GM10266 (cell line): ENCODE results near the gene TIGD3.
A peak's percentile ranks its signal among the peaks of the same experiment; 100 is the strongest.

Experiments used
- DNase-seq: peaks from one replicate; pipeline ENCODE4 v3.0.0; 2012; ENCODE audit errors: extremely low spot score
- TF ChIP-seq, protein P1 (sequence below): IDR thresholded peaks from 2 replicates; pipeline ENCODE4 v1.5.1; 2012; ENCODE audit warnings: mild to moderate bottlenecking, low read depth; ENCODE audit not compliant: control insufficient read depth, insufficient read depth; ENCODE audit errors: missing control alignments

Gene TIGD3

DNA sequence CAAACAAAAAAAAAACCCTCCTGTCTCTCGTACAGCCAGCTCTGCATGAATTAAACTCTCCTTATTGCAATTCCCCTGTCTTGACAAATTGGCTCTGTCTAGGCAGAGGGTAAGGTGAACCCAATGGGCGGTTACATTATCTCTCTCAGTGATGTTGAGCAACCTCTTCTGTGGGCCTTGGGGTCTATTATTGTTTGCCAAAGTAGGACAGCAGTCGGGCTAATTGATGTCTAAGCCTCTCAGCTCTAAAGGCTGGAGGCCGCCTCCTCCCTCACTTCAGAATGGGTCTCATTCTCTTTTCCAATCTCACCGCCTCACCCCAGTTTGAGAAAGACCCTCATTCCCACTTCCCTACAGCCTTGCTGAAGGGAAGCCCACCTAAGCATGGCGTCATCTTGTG lies 29.2 kb downstream of the TIGD3 start:
- DNase-seq: no peak
- TF ChIP-seq, protein P1, sequence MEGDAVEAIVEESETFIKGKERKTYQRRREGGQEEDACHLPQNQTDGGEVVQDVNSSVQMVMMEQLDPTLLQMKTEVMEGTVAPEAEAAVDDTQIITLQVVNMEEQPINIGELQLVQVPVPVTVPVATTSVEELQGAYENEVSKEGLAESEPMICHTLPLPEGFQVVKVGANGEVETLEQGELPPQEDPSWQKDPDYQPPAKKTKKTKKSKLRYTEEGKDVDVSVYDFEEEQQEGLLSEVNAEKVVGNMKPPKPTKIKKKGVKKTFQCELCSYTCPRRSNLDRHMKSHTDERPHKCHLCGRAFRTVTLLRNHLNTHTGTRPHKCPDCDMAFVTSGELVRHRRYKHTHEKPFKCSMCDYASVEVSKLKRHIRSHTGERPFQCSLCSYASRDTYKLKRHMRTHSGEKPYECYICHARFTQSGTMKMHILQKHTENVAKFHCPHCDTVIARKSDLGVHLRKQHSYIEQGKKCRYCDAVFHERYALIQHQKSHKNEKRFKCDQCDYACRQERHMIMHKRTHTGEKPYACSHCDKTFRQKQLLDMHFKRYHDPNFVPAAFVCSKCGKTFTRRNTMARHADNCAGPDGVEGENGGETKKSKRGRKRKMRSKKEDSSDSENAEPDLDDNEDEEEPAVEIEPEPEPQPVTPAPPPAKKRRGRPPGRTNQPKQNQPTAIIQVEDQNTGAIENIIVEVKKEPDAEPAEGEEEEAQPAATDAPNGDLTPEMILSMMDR: no peak

DNA sequence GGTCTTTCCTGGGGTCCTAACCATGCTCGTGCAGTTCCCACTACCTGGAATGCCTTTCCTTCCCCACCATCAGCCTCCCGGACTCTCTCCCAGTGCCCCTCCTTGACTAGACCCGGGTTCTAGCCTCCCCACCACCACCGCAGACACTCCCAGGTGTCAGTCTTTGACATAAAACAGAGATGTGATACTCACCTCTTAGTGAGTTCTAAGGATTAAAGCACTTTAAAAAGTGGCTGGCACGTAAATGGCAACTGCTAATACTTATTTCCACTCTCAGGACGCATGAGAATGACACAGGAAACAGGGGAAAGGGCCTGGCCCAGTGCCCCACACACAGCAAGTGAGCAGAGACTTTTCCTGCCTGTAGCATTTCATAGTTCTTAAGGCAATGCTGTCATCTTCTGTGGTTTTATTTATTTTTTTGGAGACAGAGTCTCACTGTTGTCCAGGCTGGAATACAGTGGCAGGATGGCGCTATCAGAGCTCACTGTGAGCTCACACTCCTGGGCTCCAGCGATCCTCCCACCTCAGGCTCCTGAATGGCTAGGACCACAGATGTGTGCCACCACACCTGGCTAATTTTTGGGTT lies 29.8 kb downstream of the TIGD3 start:
- TF ChIP-seq, protein P1: no peak
- DNase-seq: no peak

DNA sequence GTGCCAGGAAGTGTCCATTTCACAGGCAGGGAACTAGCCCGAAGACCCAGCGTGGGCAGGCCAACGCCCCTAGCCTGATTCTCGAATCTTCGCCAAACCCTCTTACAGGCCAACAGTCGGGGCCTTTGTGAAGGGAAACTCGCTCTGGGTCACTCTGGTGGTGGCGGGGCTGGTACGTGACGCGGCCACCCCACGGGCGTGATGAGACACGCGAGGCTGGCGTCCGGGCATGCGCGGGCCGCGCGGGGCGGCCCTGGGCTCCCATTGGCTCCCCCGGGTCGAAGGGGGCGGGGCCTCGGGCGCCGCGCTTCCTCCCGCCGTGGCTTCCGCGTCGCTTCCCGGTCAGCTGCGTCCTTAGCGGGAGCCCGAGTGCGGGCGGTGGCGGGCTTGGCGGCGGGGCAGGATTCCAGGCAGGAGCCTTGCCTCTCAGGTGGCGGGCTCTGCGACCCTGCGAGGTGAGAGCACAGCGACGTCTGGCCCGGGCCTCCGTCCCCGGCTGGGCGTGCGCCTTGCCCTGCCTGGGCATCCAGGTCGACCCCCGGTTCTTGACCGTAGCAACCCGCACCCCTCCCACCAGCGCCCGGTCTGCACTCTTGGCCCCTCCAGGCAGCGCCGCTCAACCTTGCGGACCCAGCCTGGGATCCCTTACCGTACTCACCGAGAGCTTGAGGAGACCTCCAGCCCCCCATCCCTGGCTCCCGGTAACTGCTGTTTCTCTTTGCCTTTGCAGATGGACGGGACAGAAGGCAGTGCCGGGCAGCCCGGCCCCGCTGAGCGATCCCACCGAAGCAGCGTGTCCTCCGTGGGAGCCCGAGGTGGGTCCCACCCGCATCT lies 32.0 kb downstream of the TIGD3 start, which contains the start of gene FRMD8:
FRMD8 (plus strand) TSS at position 331 of the 834 bp plus-strand sequence; CDS start at position 731, 400 bp downstream.
- DNase-seq: peak; percentile 97
- TF ChIP-seq, protein P1: no peak

DNA sequence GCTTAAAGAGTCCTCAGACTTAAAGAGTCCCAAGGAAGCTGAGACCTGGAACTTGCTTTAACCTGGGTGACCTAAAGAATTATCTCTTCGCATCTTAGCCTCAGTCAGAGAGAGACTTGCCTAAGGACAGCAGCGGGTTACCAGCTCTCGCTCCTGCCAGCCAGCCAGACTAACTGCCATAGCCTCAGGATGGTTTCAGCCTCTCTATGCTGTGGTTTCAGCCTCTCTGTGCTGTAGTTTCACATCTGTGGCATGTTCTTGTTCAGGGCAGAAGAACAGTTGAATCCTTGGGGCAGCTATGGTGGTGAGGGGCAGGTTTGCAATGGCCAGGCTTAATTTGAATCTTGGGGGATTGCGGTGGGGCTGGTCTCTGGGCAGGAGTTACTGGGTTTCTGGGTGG lies 34.2 kb downstream of the TIGD3 start:
- no peak for DNase-seq
- TF ChIP-seq, protein P1: no peak

DNA sequence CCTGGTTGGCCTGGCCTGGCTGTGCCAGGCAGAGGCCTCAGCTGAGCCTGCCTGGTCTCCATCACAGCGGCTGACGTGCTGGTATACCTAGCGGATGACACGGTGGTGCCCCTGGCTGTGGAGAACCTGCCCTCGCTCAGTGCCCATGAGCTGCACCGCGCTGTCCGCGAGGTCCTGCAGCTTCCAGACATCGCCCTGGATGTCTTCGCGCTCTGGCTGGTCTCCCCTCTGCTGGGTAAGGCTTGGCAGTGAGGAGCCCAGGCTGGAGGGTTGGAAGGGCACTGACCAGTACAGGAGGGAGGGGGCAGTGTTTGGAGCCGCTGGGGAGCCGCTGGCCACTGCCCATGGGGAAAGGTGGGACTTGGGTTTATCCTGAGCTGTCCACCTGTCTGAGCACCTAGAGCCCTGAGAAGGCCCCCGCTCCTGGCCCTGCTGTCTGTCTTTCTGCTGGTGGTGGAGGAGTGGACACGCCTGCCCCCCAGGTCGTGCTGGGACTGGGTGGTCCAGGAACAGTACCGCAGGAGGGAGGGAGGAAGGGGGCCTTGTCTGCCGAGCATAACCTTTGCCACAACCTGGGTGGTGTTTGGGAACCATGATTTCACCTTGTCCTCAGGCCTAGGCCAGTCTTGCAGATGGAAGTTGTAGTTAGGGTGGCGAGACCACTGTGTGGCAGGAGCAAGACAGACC lies 34.9 kb downstream of the TIGD3 start:
- TF ChIP-seq, protein P1: no peak
- no peak for DNase-seq

DNA sequence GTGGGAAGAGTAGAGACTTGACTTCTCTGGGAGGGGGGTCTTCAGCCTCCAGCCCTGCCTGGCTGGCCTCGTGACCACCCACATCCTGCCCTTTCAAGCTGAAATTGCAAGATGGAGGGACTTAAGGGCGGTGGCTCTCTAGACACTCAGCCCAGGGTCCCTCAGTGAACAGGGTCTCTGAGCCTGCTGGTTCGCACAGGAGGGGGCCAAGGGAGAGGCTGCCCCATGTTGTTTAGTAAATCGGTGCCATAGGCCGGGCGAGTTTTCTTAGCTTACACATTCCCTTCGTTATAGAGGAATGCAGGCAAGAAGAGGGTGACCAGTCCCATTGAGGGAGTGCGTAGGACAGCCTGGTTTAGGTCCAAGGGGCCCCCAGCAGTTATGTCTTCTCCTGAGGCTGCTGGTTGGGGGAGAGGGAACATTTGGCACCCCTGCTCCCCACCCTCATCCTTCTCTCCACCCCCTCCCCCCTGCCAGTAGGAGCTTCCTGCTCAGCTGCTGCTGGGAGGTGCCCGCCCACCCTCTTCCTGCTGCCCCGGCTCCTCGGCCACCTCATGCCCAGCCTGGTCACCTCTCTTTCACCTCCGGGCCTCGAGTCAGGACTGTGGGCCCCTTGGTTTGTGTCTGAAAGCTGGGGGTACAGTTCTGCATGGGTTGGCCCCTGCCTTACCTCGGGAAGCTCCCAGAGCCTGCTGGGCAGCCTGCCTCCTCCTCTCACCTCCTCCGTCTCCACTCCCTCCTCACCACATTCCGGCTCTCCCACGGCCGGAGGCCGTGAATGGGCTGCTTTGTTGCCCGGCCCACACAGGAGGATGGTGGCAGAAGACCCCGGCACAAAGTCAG lies 35.8 kb downstream of the TIGD3 start:
- TF ChIP-seq, protein P1: no peak
- DNase-seq: peak; percentile 15
